Activated CD4-positive, alpha-beta T cell treated with anti-CD3 and anti-CD28 coated beads for 1 hour (primary cell): ENCODE results near the gene RBM19.
"Not testable (repeated sequence)": the region's sequence is repeated elsewhere in the genome, so short reads cannot be mapped to it uniquely, and the experiment has no call there.

Source experiments
- DNase-seq: peaks from one replicate; pipeline ENCODE4 v3.0.0-alpha.2; 2020

The RBM19 gene

GRCh38 chr12:113820842-113821241 lies 145.3 kb downstream of the RBM19 start:
- no peak for DNase-seq

- no peak for DNase-seq
These were observed 145.8 kb downstream of the RBM19 start for GRCh38 chr12:113820309-113820708.

- no peak for DNase-seq
These were observed 146.6 kb downstream of the RBM19 start for GRCh38 chr12:113819495-113819894.

- no peak for DNase-seq
These were observed 147.3 kb downstream of the RBM19 start for GRCh38 chr12:113818833-113819232.

- DNase-seq = no peak
These were observed 147.8 kb downstream of the RBM19 start for GRCh38 chr12:113818283-113818682.

GRCh38 chr12:113816866-113817265 lies 149.3 kb downstream of the RBM19 start:
- no peak for DNase-seq

DNA sequence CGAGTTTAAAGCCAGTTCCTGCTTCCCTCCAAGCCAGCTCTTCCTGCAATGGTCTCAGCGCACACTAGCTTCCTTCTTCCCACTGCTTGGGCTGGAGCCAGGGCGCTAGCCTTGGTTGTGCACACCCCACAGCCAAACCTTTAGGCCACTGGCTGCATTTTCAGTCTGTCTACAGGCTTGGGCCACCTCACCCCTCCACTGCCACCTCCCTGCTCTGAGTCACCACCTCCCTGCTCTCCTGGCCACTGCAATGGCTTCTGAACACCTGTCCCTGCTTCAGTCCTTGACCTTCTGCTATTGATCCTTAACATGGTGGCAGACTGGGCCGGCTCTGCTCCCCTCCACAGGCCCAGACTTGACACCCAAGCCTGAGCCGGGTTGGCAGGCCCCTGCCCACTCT lies 151.1 kb downstream of the RBM19 start:
- DNase-seq = no peak

GRCh38 chr12:113813229-113813541 lies 152.9 kb downstream of the RBM19 start:
- DNase-seq = no peak

- no peak for DNase-seq
These were observed 153.5 kb downstream of the RBM19 start for GRCh38 chr12:113812411-113813228.

- not testable (repeated sequence) for DNase-seq
These were observed 156.5 kb downstream of the RBM19 start for GRCh38 chr12:113809462-113810220.

DNA sequence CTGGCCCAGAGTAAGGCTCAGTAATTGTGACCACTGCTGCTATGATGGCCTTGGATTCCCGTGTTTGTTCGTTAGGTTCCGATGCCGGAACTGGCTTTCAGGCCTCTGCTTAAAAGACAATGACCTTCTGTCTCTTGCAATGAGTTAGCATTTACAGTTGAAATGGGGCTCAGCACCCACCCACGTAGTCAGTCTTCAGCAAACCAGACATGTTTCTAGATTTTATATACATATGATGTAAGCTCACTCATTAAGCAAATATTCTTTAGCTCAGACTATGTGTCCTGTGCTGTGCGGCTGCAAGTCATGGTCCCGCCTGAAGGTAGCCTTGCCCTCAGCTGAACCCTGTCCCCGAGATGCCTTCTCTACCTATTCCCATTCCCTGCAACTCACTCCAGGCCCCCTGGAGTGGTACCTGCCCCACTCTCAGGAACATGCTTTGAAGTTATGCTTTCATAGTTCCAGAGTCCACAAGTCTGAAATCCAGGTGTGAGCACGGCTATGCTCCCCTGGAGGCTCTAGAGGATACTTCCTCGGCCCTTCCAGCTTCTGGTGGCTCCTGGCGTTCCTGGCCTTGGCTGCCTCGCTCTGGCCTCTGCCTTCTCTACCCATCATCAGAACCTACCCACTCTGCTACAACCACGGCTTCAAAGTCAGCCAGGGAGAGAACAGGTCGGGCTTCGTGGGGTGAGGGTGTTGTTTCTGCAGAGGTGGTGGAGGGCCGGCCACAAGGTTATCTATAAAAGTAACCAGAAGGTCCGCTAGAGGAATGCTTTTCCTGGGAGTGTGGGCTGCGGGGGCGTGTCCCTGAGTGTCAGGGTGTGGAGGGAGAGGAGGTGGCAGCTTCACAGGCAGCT lies 157.8 kb downstream of the RBM19 start:
- DNase-seq = no peak

- DNase-seq = no peak
These were observed 160.5 kb downstream of the RBM19 start for GRCh38 chr12:113805673-113806072.

DNA sequence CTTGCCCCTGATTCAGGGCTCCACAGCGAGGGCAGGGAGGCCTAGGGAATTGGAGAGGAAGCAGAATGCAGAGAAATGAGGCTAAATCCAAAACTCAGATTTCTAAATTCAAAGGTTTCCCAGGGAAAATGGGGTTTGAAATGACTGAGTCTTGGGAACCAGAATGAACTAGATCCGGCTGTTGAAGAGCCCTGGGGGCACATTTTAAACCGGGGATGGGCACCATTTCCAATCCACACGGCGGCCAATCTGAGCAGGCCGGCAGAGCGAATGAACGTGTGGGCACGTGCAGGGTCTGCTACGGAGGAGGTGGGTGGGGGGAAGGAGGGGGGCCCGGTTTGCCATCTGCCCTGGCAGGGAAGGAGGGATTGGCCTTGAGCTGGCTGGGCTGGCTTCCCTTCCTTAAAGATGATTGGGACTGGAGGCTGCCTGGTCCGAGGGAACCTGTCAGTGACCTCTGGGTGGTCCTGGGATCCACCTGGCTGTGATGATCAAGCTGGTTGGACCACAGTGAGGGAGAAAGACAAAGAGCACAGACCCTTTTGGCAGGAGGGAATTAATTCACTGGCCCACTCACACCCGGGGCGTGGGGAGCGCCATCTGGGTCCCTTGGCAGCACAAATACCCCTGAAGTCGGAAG lies 161.0 kb downstream of the RBM19 start:
- no peak for DNase-seq

DNA sequence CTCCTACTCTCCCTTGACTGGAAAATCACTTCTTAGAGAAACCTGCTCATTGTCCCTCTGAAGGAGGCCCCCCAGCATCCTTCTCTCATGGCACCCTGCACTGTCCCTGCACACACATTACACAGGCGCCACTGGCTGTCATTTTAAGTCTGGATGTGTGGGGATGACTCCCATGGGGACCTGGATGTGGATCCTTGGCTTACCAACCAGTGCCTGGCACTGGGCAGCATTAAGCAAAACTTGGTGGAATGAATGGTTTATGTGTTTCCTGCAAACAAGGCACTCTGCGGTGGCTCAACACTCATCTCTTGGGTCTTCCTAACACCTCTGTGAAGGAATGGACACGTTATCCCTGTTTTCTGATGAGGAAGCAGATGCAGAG lies 162.4 kb downstream of the RBM19 start:
- no peak for DNase-seq

DNA sequence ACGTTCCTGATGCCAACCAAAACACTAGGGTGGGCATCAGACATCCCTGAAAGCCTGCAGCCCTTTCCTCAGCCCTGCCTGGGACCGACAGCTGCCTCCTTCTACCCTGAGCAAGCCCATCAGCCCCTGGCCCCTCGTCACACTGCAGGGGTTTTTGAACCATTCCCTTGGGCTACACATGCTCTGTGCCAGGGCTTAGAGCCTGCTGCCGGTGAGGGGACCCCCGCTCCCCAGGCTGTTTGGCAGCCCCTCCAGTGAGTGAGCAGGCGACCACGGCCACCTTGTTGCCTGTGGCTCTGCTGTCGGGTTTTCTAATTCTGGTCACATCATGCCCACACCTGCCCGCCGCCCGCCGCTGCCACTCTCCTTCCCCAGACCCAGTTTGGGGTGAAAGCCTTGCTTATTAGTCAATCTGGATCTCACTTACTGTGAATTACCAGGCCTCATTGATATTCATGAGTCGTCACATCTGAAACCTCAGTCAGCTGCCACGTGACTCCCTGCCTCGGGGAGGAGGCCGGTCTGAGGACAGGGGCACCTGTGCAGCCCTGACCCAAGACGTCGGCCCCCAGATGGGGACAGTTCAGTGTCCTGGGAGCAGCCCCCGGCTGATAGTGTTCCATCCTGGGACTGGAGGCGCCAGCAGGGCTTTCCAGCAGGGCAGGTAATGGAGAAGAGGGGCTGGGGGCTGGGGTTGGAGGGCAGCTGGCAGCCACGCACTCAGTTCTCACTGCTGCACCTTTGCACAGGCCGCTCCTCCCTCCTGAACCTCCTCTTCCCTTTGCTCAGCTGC lies 163.0 kb downstream of the RBM19 start:
- no peak for DNase-seq

- no peak for DNase-seq
These were observed 163.9 kb downstream of the RBM19 start for GRCh38 chr12:113802000-113802749.

DNA sequence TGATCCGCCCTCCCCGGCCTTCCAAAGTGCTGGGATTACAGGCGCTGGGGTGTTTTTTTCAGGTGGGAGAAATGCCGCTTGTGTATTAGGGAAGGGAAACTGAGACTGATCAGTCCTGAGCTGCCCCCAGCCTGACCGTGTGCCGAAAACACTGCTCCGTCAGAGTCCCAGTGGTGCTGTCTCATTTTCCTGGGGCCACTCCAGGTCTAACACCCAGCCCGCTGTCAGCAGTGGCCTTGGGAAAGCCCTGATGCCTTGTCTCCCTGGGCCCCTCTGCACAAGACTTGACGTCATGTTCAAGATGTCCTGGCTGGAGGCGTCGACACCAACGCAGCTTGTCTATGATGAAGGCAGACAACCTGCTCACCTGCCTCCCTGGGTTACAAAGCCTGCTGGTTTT lies 165.9 kb downstream of the RBM19 start:
- DNase-seq = no peak

DNA sequence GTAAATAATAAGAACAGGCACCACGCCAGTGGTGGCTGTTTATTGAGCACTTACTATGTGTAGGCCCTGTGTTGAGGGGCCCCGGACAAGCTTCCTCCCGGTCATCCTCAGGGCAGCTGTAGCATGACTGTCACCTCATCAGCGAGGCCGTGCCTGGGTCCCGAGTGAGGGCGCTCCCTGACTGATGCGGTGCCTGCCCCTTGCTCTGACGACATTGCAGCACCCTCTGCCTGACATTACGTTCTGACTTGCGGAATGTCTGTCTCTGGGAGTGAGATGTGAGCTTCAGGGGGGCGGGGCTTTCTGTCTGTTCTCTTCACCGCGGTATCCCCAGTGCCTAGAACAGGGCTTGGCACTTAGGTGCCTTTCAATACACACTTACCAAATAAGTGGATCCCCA lies 167.6 kb downstream of the RBM19 start:
- no peak for DNase-seq

DNA sequence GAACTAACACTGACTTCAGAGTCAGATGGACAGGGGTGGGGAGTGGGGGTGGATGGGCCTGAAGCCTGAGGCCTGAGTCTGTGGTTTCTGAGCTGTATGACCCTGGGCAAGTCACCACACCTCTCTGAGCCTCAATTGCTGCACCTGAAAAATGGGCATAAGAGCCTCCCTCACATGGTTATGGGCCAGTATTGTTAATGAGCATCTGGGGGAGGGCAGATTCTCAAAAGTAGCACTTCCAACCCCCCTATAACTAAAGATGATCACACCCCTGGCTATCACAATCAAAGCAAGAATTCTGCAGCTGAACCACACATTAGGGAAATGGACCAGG lies 168.6 kb downstream of the RBM19 start:
- no peak for DNase-seq

- no peak for DNase-seq
These were observed 169.1 kb downstream of the RBM19 start for GRCh38 chr12:113796852-113797534.
